ENCODE measurements around the gene SPDYE1.

DNA sequence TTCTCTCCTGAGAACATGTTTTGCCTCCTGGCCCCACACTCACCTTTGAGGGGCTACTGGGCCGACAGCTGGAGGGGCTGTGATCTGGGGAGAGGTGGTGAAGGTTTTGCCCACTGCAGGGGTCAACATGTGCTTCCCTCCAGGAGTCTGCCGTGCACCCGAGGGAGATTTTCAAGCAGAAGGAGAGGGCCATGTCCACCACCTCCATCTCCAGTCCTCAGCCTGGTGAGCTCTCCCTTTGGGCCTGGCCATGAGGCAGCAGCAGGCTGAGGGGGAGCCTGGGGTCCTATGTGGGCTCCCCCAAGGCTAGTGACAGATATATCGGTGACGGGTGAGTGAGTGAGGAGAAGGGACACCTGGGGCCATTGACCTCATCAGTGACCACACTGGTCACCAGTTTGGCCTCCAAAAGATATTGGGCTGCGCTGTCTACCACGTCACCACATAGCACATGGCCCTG is 61.1 kb downstream of the SPDYE1 start:
- TF ChIP-seq, protein P1, sequence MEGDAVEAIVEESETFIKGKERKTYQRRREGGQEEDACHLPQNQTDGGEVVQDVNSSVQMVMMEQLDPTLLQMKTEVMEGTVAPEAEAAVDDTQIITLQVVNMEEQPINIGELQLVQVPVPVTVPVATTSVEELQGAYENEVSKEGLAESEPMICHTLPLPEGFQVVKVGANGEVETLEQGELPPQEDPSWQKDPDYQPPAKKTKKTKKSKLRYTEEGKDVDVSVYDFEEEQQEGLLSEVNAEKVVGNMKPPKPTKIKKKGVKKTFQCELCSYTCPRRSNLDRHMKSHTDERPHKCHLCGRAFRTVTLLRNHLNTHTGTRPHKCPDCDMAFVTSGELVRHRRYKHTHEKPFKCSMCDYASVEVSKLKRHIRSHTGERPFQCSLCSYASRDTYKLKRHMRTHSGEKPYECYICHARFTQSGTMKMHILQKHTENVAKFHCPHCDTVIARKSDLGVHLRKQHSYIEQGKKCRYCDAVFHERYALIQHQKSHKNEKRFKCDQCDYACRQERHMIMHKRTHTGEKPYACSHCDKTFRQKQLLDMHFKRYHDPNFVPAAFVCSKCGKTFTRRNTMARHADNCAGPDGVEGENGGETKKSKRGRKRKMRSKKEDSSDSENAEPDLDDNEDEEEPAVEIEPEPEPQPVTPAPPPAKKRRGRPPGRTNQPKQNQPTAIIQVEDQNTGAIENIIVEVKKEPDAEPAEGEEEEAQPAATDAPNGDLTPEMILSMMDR (IDR thresholded peaks at IDR 0.05), result no peak
- TF ChIP-seq EP300 (IDR thresholded peaks at IDR 0.05), result no peak
- TF ChIP-seq POLR2A (IDR thresholded peaks at IDR 0.05), result no peak
- no peak for TF ChIP-seq POLR2AphosphoS5 (IDR thresholded peaks at IDR 0.05)

Measured in upper lobe of left lung (tissue), 4 donors.